K562 (cell line): Measurements from ENCODE around the gene HDAC9. TPM values are rescaled to one million over a fixed set of nuclear protein-coding genes. Genes with fewer than 3 reads are reported as not detected.

Source experiments
- ATAC-seq: fragments of 200-7000 bp; cut with Tn5 transposase; 3 replicates; pipeline ENCODE4 v1.9.1; 2020; ENCODE audit warnings: moderate library complexity
- BruUV-seq: library from RNA; stranded (reverse); fragments of 400-500 nt; replicated peaks from 2 replicates; lab custom pipeline; 2021; lab: Mats Ljungman, UMichigan
- CTCF ChIA-PET: fragments of 300-600 bp; formaldehyde crosslinking; extraction: SDS; loops from one replicate; lab custom pipeline; 2021; ENCODE audit warnings: low intra/inter-chr PET ratio; lab: Yijun Ruan, JAX
- POLR2A ChIA-PET: fragments of 300-600, 350-650 bp; sonication (Branson Sonifier 250); formaldehyde crosslinking; extraction: SDS; loops from one replicate; lab custom pipeline; 2021; ENCODE audit warnings: antibody characterized with exemption, inconsistent platforms; lab: Yijun Ruan, JAX
- DNase-seq, 4 experiments: peaks; one replicate each; pipeline versions ENCODE4 v3.0.0 to v3.0.0-alpha.2; 2011 to 2018; ENCODE audit warnings: low spot score in 3 of 4, mixed read lengths in 3 of 4; ENCODE audit errors: extremely low read depth in 1 of 4
- FAIRE-seq: peaks from 2 replicates; lab custom pipeline; 2011; peaks lifted over from hg19 to GRCh38; lab: Jason Lieb, UNC
- H2AFZ ChIP-seq: 2 replicates; pipeline ENCODE4 v1.6.0; 2011; ENCODE audit warnings: low read depth, low read length, control low read depth, inconsistent platforms
- H3K27ac ChIP-seq: fragments of 200-600 bp; 3 replicates; pipeline ENCODE4 v1.8.0; 2011; ENCODE audit warnings: low read depth, mild to moderate bottlenecking, control low read depth, inconsistent platforms, low read length, moderate library complexity, mixed read lengths; ENCODE audit errors: extremely low read depth
- H3K27me3 ChIP-seq, 2 experiments: fragments of 300-600 bp in 1 of 2; 2 replicates in 1 of 2; 3 replicates in 1 of 2; pipeline versions ENCODE4 v1.6.0 to v1.8.0; 2011; ENCODE audit warnings: inconsistent platforms in 2 of 2, low read length in 2 of 2, mild to moderate bottlenecking in 1 of 2, mixed read lengths in 1 of 2, moderate library complexity in 1 of 2; ENCODE audit not compliant: control insufficient read depth in 2 of 2, insufficient read depth in 2 of 2
- H3K36me3 ChIP-seq: fragments of 300-600 bp; 3 replicates; pipeline ENCODE4 v1.8.0; 2011; ENCODE audit warnings: mild to moderate bottlenecking, low read length, inconsistent platforms; ENCODE audit not compliant: control insufficient read depth, insufficient read depth
- H3K4me1 ChIP-seq, 2 experiments: fragments of 200-600 bp in 1 of 2; replicated peaks in 1 of 2; 2 replicates in 1 of 2; 3 replicates in 1 of 2; pipeline versions ENCODE4 v1.5.1 to v1.8.0; 2011; ENCODE audit warnings: inconsistent platforms in 2 of 2, low read length in 2 of 2, mild to moderate bottlenecking in 1 of 2, mixed read lengths in 1 of 2, moderate library complexity in 1 of 2; ENCODE audit not compliant: control insufficient read depth in 2 of 2, insufficient read depth in 2 of 2
- H3K4me2 ChIP-seq: 2 replicates; pipeline ENCODE4 v1.6.1; 2011; ENCODE audit warnings: low read length, control low read depth, inconsistent platforms, mixed read lengths; ENCODE audit not compliant: insufficient read depth
- H3K4me3 ChIP-seq: fragments of 200-600 bp; sonication (generic), shearing (Covaris generic); 2 replicates; pipeline ENCODE4 v1.5.1; 2016; ENCODE audit warnings: control low read depth, inconsistent platforms
- H3K79me2 ChIP-seq: fragments of 200-600 bp; 3 replicates; pipeline ENCODE4 v1.8.0; 2011; ENCODE audit warnings: low read length, inconsistent platforms; ENCODE audit not compliant: control insufficient read depth, insufficient read depth
- H3K9ac ChIP-seq, 2 experiments: 2 replicates each; pipeline versions ENCODE4 v1.6.0 to v1.6.1; 2011; ENCODE audit warnings: low read depth in 2 of 2, low read length in 2 of 2, control low read depth in 1 of 2, inconsistent platforms in 1 of 2, mild to moderate bottlenecking in 1 of 2, mixed read lengths in 1 of 2; ENCODE audit not compliant: insufficient read depth in 1 of 2
- H3K9me1 ChIP-seq: one replicate; pipeline ENCODE4 v1.6.0; 2011; ENCODE audit warnings: inconsistent platforms, mild to moderate bottlenecking, low read length, moderate library complexity; ENCODE audit not compliant: control insufficient read depth, insufficient read depth
- H3K9me3 ChIP-seq: replicated peaks from 2 replicates; pipeline ENCODE4 v1.5.1; 2011; ENCODE audit warnings: low read depth, low read length, inconsistent platforms; ENCODE audit not compliant: control insufficient read depth, insufficient read depth
- H4K20me1 ChIP-seq: replicated peaks from 2 replicates; pipeline ENCODE4 v1.6.1; 2011; ENCODE audit warnings: low read length, inconsistent platforms, mixed read lengths; ENCODE audit not compliant: control insufficient read depth, insufficient read depth
- AFF1 ChIP-seq, 2 experiments: fragments of 450-650 bp; IDR thresholded peaks; 2 replicates each; pipeline ENCODE4 v1.6.1; 2018; ENCODE audit warnings: mild to moderate bottlenecking in 2 of 2, low read depth in 1 of 2; ENCODE audit not compliant: partially characterized antibody in 2 of 2
- BACH1 ChIP-seq: fragments of 200-800 bp; sonication (Bioruptor generic); IDR thresholded peaks from 2 replicates; pipeline ENCODE4 v1.6.1; 2016; ENCODE audit warnings: missing genetic modification characterization, missing compliant biosample characterization
- CREBBP ChIP-seq: IDR thresholded peaks from one replicate; pipeline ENCODE4 v1.6.1; 2012; ENCODE audit warnings: low read depth, mild to moderate bottlenecking, control low read depth, inconsistent platforms, low read length
- ELF1 ChIP-seq: fragments of 200-800 bp; sonication (Bioruptor generic); IDR thresholded peaks from 2 replicates; pipeline ENCODE4 v1.6.1; 2016; ENCODE audit warnings: missing genetic modification characterization, missing compliant biosample characterization
- EP300 ChIP-seq: IDR thresholded peaks from 2 replicates; pipeline ENCODE4 v1.6.1; 2012; ENCODE audit warnings: low read length, improper control_type of control experiment
- FOS ChIP-seq: IDR thresholded peaks from 3 replicates; pipeline ENCODE4 v1.6.1; 2011; ENCODE audit not compliant: insufficient read length; ENCODE audit errors: extremely low read depth
- FOXK2 ChIP-seq, 2 experiments: fragments of 450-650 bp; IDR thresholded peaks in 1 of 2; conservative IDR thresholded peaks in 1 of 2; 2 replicates each; pipeline ENCODE4 v1.6.1; 2016; ENCODE audit warnings: low read depth in 2 of 2, mild to moderate bottlenecking in 1 of 2
- POLR2AphosphoS2 ChIP-seq: IDR thresholded peaks from 2 replicates; pipeline ENCODE4 v1.6.1; 2012; ENCODE audit warnings: low read length, improper control_type of control experiment
- POLR2AphosphoS5 ChIP-seq: IDR thresholded peaks from 2 replicates; pipeline ENCODE4 v1.6.1; 2011; ENCODE audit warnings: mild to moderate bottlenecking, low read depth, low read length, moderate library complexity; ENCODE audit not compliant: control insufficient read depth, insufficient read depth
- SMARCB1 ChIP-seq: IDR thresholded peaks from 2 replicates; pipeline ENCODE4 v1.6.1; 2011; ENCODE audit warnings: improper control_type of control experiment, low read depth; ENCODE audit not compliant: insufficient read length
- SREBF2 ChIP-seq: sonication (generic); formaldehyde crosslinking; IDR thresholded peaks from 2 replicates; pipeline ENCODE4 v1.4.0; 2020; ENCODE audit warnings: mild to moderate bottlenecking, missing genetic modification reagents
- TCF7L2 ChIP-seq: fragments of 150-350 bp; IDR thresholded peaks from 2 replicates; pipeline ENCODE4 v1.6.1; 2016; ENCODE audit warnings: low read depth, mild to moderate bottlenecking, low read length, moderate library complexity
- ZBTB43 ChIP-seq: sonication (generic); formaldehyde crosslinking; IDR thresholded peaks from 2 replicates; pipeline ENCODE4 v1.8.0; 2023; ENCODE audit warnings: mild to moderate bottlenecking, missing genetic modification reagents
- ZNF696 ChIP-seq: fragments of 250-450 bp; sonication (Bioruptor Pico); conservative IDR thresholded peaks from 2 replicates; pipeline ENCODE4 v1.4.0; 2020; ENCODE audit warnings: mild to moderate bottlenecking, moderate library complexity
- in situ Hi-C: fragments of 300-500 bp; cut with MboI; formaldehyde crosslinking; loops from 4 replicates; pipeline ENCODE4 v1.15.0; 2018; ENCODE audit warnings: inconsistent platforms, mixed read lengths
- intact Hi-C: fragments of 100-400 bp; cut with micrococcal nuclease; formaldehyde crosslinking; loops from 2 replicates; pipeline ENCODE4 v1.14.2; 2022
- polyA plus RNA-seq, 8 experiments: library from polyadenylated mRNA; depleted of rRNA in 4 of 8; stranded (reverse) in 5 of 8; unstranded in 3 of 8; fragments of >200 nt; fragmentation: Nextera tagmentation in 2 of 8; fragmentation: Illumina TruSeq in 1 of 8; extraction: Ambion mirVana in 2 of 8; extraction: Trizol in 1 of 8; gene quantifications; 2 replicates each; pipeline versions ENCODE4 v1.2.1 to v1.2.3, GENCODE V29; 2011 to 2014; ENCODE audit warnings: inconsistent platforms in 1 of 8, missing spikeins in 1 of 8
- total RNA-seq, 7 experiments: library from RNA; depleted of rRNA in 6 of 7; stranded (reverse); fragments of >200 nt in 6 of 7; fragmentation: Illumina TruSeq in 2 of 7; extraction: Trizol in 2 of 7; gene quantifications; 2 replicates each; pipeline versions ENCODE4 v1.2.1 to v1.2.3, GENCODE V29; 2011 to 2021; ENCODE audit warnings: low replicate concordance in 1 of 7
- TF ChIP-seq, protein P1 (sequence below), 2 experiments: fragments of 450-650 bp; IDR thresholded peaks; 2 replicates each; pipeline ENCODE4 v1.6.1; 2016

HDAC9 gene
- total and polyA plus RNA-seq, 9 of the 15 experiments (the other 6 are each of a cell fraction or from before 2014, with no cell fraction given) = 0.08 to 0.91 (median 0.33) TPM

- CTCF ChIA-PET = no interaction called here
- ATAC-seq = no peak
These were observed 119.3 kb downstream of the HDAC9 start for GRCh38 chr7:18614841-18615240.

More at GRCh38 chr7:18614841-18615240, 119.3 kb downstream of the HDAC9 start:
- no peak for TF ChIP-seq POLR2AphosphoS5
- TF ChIP-seq BACH1 (tag) = no peak
- no peak for TF ChIP-seq EP300
- TF ChIP-seq, protein P1, sequence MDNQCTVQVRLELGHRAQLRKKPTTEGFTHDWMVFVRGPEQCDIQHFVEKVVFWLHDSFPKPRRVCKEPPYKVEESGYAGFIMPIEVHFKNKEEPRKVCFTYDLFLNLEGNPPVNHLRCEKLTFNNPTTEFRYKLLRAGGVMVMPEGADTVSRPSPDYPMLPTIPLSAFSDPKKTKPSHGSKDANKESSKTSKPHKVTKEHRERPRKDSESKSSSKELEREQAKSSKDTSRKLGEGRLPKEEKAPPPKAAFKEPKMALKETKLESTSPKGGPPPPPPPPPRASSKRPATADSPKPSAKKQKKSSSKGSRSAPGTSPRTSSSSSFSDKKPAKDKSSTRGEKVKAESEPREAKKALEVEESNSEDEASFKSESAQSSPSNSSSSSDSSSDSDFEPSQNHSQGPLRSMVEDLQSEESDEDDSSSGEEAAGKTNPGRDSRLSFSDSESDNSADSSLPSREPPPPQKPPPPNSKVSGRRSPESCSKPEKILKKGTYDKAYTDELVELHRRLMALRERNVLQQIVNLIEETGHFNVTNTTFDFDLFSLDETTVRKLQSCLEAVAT (IDR thresholded peaks at IDR 0.05) = no peak
- TF ChIP-seq CREBBP = no peak
- TF ChIP-seq ELF1 (tag) = no peak
- no peak for TF ChIP-seq FOXK2 (conservative IDR thresholded peaks at IDR 0.05 in 1 of 2, IDR thresholded peaks at IDR 0.05 in 1 of 2; ENCODE audit: low read depth in 2 of 2)
- no peak for TF ChIP-seq ZBTB43
- TF ChIP-seq POLR2AphosphoS2 = no peak
- no peak for TF ChIP-seq SMARCB1
- no peak for TF ChIP-seq AFF1 (IDR thresholded peaks at IDR 0.05; ENCODE audit: low read depth in 1 of 2, partially characterized antibody in 2 of 2)
- no peak for TF ChIP-seq TCF7L2
- no peak for TF ChIP-seq SREBF2 (CRISPR knock-in tag)
- no peak for TF ChIP-seq ZNF696 (CRISPR knock-in tag)
- TF ChIP-seq FOS = no peak
- H3K4me2 ChIP-seq = no peak overlapping the region
- H4K20me1 ChIP-seq = no peaks in the 10 kb centered on the region
- no peaks in the 10 kb centered on the region for H3K27me3 ChIP-seq
- no peaks in the 10 kb centered on the region for H3K4me1 ChIP-seq
- no peaks in the 10 kb centered on the region for H3K9me3 ChIP-seq
- no peaks in the 10 kb centered on the region for H3K36me3 ChIP-seq
- no peak overlapping the region for H3K27ac ChIP-seq
- BruUV-seq = no TSS peak
- POLR2A ChIA-PET = no interaction called here
- H3K9me1 ChIP-seq = no peaks in the 10 kb centered on the region
- no peaks in the 10 kb centered on the region for H3K79me2 ChIP-seq
- no peak overlapping the region for H3K9ac ChIP-seq
- no peak for FAIRE-seq
- DNase-seq = no peak
- H3K4me3 ChIP-seq = no peak overlapping the region
- intact Hi-C loops = no loop called here
- in situ Hi-C loops = no loop called here
- H2AFZ ChIP-seq = no peak overlapping the region
